ENCODE results near the gene TLX3.

Gene TLX3

GRCh38 chr5:171306781-171307591, 2.1 kb upstream of the TLX3 start:
- FAIRE-seq, result no peak

- no peak for FAIRE-seq
Observed at GRCh38 chr5:171307789-171308452, 1.1 kb upstream of the TLX3 start.

GRCh38 chr5:171309276-171310211, 496 bp downstream of the TLX3 start:
- FAIRE-seq, result no peak

- FAIRE-seq, result no peak
Observed at GRCh38 chr5:171310212-171310818, 1.3 kb downstream of the TLX3 start.

GRCh38 chr5:171310819-171311321, 1.8 kb downstream of the TLX3 start:
- FAIRE-seq, result no peak

GRCh38 chr5:171311322-171312077, 2.5 kb downstream of the TLX3 start:
- FAIRE-seq, result no peak

GRCh38 chr5:171312129-171312974, 3.3 kb downstream of the TLX3 start:
- no peak for FAIRE-seq

GRCh38 chr5:171313481-171314206, 4.6 kb downstream of the TLX3 start:
- no peak for FAIRE-seq

GRCh38 chr5:171314728-171315385, 5.8 kb downstream of the TLX3 start:
- no peak for FAIRE-seq

GRCh38 chr5:171315386-171315891, 6.4 kb downstream of the TLX3 start:
- no peak for FAIRE-seq

- no peak for FAIRE-seq
Observed at GRCh38 chr5:171315925-171316257, 6.8 kb downstream of the TLX3 start.

GRCh38 chr5:171316258-171317121, 7.4 kb downstream of the TLX3 start:
- no peak for FAIRE-seq

GRCh38 chr5:171317230-171317629, 8.2 kb downstream of the TLX3 start:
- FAIRE-seq, result no peak

- FAIRE-seq, result no peak
Observed at GRCh38 chr5:171318026-171318425, 9.0 kb downstream of the TLX3 start.

- no peak for FAIRE-seq
Observed at GRCh38 chr5:171321447-171321846, 12.4 kb downstream of the TLX3 start.

GRCh38 chr5:171322527-171322926, 13.5 kb downstream of the TLX3 start:
- no peak for FAIRE-seq

- no peak for FAIRE-seq
Observed at GRCh38 chr5:171323007-171323406, 14.0 kb downstream of the TLX3 start.
